Stimulated activated CD4-positive, alpha-beta T cell treated with anti-CD3 and anti-CD28 coated beads, Interleukin-15, amount 100 ng/mL, for 1 hour (primary cell): ENCODE measurements around the gene MRAP.

Experiments
- DNase-seq, 2 donors: peaks; one replicate each; pipeline ENCODE4 v3.0.0-alpha.2; 2020; ENCODE audit warnings: low read depth in 1 of 2, low spot score in 1 of 2

Gene MRAP

GRCh38 chr21:32347977-32348376 lies 49.3 kb downstream of the MRAP start:
- DNase-seq, result no peak

GRCh38 chr21:32348604-32349332 lies 50.1 kb downstream of the MRAP start:
- DNase-seq, result no peak

- DNase-seq, result no peak
Observed at GRCh38 chr21:32349333-32349944, 50.8 kb downstream of the MRAP start.

- no peak for DNase-seq
Observed at GRCh38 chr21:32350211-32350980, 51.7 kb downstream of the MRAP start.

- DNase-seq, result no peak
Observed at GRCh38 chr21:32350981-32351380, 52.3 kb downstream of the MRAP start.

- no peak for DNase-seq
Observed at GRCh38 chr21:32351428-32351827, 52.8 kb downstream of the MRAP start.

- no peak for DNase-seq
Observed at GRCh38 chr21:32352526-32352925, 53.9 kb downstream of the MRAP start.

GRCh38 chr21:32353002-32353711 lies 54.5 kb downstream of the MRAP start:
- no peak for DNase-seq

- no peak for DNase-seq
Observed at GRCh38 chr21:32356874-32357395, 58.3 kb downstream of the MRAP start.

GRCh38 chr21:32359719-32360260 lies 61.1 kb downstream of the MRAP start:
- DNase-seq, result no peak

- no peak for DNase-seq
Observed at GRCh38 chr21:32360401-32360975, 61.8 kb downstream of the MRAP start.
